ENCODE data around the gene DIAPH3. TPM values are rescaled to one million over a fixed set of nuclear protein-coding genes. Genes with fewer than 3 reads are reported as not detected.

The DIAPH3 gene
- total RNA-seq, 1 experiment from 2014 or later = 27.6 TPM

DNA sequence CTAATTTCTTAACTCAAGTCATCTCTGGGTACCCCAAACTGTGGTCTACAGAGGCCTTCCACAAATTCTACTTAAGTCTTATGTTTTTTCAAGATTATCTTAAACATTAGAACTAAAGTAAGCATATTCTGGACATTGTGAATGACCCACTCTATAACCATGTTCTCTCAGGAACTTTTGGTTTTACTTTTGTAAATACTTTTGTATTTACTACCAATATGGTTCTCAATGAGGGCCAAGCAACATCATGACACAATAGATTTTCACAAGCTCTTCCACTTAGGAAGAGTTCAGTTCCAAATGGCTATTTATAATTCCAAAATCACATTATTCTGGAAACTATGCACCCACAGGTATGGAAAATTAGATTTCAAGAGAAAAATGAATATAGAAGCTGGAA is 10.8 kb downstream of the DIAPH3 start:
- H3K4me1 Mint-ChIP-seq = peaks cover 13% of the 10 kb centered on the region
- no peak overlapping the region for H3K4me3 Mint-ChIP-seq
- TF ChIP-seq GTF2I (CRISPR knock-in tag; conservative IDR thresholded peaks at IDR 0.05) (no peak), ZNF416 (CRISPR knock-in tag; IDR thresholded peaks at IDR 0.05) (no peak), IRF2 (CRISPR knock-in tag; IDR thresholded peaks at IDR 0.05; ENCODE audit: borderline replicate concordance, low read depth) (no peak), MYBL2 (CRISPR knock-in tag; IDR thresholded peaks at IDR 0.05) (no peak), TEAD1 (CRISPR knock-in tag; IDR thresholded peaks at IDR 0.05) (no peak), KAT7 (CRISPR knock-in tag; IDR thresholded peaks at IDR 0.05; ENCODE audit: borderline replicate concordance) (no peak)
- TF ChIP-seq, protein P1, sequence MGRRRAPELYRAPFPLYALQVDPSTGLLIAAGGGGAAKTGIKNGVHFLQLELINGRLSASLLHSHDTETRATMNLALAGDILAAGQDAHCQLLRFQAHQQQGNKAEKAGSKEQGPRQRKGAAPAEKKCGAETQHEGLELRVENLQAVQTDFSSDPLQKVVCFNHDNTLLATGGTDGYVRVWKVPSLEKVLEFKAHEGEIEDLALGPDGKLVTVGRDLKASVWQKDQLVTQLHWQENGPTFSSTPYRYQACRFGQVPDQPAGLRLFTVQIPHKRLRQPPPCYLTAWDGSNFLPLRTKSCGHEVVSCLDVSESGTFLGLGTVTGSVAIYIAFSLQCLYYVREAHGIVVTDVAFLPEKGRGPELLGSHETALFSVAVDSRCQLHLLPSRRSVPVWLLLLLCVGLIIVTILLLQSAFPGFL (CRISPR knock-in tag; IDR thresholded peaks at IDR 0.05; ENCODE audit: borderline replicate concordance) = no peak
- TF ChIP-seq, protein P2, sequence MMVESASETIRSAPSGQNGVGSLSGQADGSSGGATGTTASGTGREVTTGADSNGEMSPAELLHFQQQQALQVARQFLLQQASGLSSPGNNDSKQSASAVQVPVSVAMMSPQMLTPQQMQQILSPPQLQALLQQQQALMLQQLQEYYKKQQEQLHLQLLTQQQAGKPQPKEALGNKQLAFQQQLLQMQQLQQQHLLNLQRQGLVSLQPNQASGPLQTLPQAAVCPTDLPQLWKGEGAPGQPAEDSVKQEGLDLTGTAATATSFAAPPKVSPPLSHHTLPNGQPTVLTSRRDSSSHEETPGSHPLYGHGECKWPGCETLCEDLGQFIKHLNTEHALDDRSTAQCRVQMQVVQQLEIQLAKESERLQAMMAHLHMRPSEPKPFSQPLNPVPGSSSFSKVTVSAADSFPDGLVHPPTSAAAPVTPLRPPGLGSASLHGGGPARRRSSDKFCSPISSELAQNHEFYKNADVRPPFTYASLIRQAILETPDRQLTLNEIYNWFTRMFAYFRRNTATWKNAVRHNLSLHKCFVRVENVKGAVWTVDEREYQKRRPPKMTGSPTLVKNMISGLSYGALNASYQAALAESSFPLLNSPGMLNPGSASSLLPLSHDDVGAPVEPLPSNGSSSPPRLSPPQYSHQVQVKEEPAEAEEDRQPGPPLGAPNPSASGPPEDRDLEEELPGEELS (CRISPR knock-in tag; IDR thresholded peaks at IDR 0.05) = no peak
- TF ChIP-seq, protein P3, sequence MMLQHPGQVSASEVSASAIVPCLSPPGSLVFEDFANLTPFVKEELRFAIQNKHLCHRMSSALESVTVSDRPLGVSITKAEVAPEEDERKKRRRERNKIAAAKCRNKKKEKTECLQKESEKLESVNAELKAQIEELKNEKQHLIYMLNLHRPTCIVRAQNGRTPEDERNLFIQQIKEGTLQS (CRISPR knock-in tag; conservative IDR thresholded peaks at IDR 0.05) = no peak
- TF ChIP-seq, protein P4, sequence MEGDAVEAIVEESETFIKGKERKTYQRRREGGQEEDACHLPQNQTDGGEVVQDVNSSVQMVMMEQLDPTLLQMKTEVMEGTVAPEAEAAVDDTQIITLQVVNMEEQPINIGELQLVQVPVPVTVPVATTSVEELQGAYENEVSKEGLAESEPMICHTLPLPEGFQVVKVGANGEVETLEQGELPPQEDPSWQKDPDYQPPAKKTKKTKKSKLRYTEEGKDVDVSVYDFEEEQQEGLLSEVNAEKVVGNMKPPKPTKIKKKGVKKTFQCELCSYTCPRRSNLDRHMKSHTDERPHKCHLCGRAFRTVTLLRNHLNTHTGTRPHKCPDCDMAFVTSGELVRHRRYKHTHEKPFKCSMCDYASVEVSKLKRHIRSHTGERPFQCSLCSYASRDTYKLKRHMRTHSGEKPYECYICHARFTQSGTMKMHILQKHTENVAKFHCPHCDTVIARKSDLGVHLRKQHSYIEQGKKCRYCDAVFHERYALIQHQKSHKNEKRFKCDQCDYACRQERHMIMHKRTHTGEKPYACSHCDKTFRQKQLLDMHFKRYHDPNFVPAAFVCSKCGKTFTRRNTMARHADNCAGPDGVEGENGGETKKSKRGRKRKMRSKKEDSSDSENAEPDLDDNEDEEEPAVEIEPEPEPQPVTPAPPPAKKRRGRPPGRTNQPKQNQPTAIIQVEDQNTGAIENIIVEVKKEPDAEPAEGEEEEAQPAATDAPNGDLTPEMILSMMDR (IDR thresholded peaks at IDR 0.05) = no peak
- TF ChIP-seq, protein P5, sequence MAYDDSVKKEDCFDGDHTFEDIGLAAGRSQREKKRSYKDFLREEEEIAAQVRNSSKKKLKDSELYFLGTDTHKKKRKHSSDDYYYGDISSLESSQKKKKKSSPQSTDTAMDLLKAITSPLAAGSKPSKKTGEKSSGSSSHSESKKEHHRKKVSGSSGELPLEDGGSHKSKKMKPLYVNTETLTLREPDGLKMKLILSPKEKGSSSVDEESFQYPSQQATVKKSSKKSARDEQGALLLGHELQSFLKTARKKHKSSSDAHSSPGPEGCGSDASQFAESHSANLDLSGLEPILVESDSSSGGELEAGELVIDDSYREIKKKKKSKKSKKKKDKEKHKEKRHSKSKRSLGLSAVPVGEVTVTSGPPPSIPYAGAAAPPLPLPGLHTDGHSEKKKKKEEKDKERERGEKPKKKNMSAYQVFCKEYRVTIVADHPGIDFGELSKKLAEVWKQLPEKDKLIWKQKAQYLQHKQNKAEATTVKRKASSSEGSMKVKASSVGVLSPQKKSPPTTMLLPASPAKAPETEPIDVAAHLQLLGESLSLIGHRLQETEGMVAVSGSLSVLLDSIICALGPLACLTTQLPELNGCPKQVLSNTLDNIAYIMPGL (CRISPR knock-in tag; IDR thresholded peaks at IDR 0.05) = no peak
- CTCF ChIA-PET = no interaction called here
- no peaks in the 10 kb centered on the region for H3K27me3 Mint-ChIP-seq (ENCODE audit: low read depth)
- H3K36me3 Mint-ChIP-seq = peaks cover 8% of the 10 kb centered on the region
- H3K27ac Mint-ChIP-seq = no peak overlapping the region
- POLR2A ChIA-PET = no interaction called here
- H3K9me3 Mint-ChIP-seq = 0 out of 2 replicates have a peak, but pooled peaks cover 4% of the 10 kb centered on the region
- ATAC-seq (no peak), DNase-seq (ENCODE audit: low spot score) (no peak)

DNA sequence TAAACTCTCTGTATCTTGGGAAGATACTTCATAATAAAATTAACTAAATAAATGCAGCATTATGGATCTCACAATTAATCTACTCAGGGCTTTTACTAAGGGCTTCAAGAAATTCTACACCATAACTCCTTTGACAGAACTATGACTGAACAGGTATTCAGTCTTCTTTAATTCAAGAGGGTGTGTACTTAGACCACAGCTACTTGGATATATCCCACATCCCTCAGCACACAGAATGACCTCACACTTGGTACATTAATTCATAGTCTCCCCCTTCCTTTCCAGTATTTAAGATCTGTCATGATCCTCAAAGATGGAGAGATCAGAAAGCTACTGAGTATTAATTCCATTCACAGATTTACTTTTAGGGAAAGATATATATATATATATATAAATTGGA is 11.6 kb downstream of the DIAPH3 start:
- no peak for ATAC-seq
- Mint-ChIP-seq H3K36me3 (peaks cover under 1% of the 10 kb centered on the region; the same call in 1 of the 2 replicates), H3K27ac (no peak overlapping the region), H3K4me1 (peaks cover 13% of the 10 kb centered on the region), H3K9me3 (no peaks in the 10 kb centered on the region), H3K4me3 (no peak overlapping the region), H3K27me3 (ENCODE audit: low read depth) (no peaks in the 10 kb centered on the region)
- ChIA-PET POLR2A (no interaction called here), CTCF (no interaction called here)
- DNase-seq (ENCODE audit: low spot score) = no peak
- TF ChIP-seq, protein P5 (CRISPR knock-in tag; IDR thresholded peaks at IDR 0.05) = no peak
- TF ChIP-seq, protein P6, sequence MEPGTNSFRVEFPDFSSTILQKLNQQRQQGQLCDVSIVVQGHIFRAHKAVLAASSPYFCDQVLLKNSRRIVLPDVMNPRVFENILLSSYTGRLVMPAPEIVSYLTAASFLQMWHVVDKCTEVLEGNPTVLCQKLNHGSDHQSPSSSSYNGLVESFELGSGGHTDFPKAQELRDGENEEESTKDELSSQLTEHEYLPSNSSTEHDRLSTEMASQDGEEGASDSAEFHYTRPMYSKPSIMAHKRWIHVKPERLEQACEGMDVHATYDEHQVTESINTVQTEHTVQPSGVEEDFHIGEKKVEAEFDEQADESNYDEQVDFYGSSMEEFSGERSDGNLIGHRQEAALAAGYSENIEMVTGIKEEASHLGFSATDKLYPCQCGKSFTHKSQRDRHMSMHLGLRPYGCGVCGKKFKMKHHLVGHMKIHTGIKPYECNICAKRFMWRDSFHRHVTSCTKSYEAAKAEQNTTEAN (CRISPR knock-in tag; IDR thresholded peaks at IDR 0.05) = no peak
- TF ChIP-seq, protein P7, sequence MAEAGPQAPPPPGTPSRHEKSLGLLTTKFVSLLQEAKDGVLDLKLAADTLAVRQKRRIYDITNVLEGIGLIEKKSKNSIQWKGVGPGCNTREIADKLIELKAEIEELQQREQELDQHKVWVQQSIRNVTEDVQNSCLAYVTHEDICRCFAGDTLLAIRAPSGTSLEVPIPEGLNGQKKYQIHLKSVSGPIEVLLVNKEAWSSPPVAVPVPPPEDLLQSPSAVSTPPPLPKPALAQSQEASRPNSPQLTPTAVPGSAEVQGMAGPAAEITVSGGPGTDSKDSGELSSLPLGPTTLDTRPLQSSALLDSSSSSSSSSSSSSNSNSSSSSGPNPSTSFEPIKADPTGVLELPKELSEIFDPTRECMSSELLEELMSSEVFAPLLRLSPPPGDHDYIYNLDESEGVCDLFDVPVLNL (CRISPR knock-in tag; IDR thresholded peaks at IDR 0.05; ENCODE audit: borderline replicate concordance, low read depth) = no peak
- no peak for TF ChIP-seq PRRX2 (CRISPR knock-in tag; IDR thresholded peaks at IDR 0.05)
- TF ChIP-seq, protein P8, sequence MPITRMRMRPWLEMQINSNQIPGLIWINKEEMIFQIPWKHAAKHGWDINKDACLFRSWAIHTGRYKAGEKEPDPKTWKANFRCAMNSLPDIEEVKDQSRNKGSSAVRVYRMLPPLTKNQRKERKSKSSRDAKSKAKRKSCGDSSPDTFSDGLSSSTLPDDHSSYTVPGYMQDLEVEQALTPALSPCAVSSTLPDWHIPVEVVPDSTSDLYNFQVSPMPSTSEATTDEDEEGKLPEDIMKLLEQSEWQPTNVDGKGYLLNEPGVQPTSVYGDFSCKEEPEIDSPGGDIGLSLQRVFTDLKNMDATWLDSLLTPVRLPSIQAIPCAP (CRISPR knock-in tag; IDR thresholded peaks at IDR 0.05) = no peak
- TF ChIP-seq KAT7 (CRISPR knock-in tag; IDR thresholded peaks at IDR 0.05; ENCODE audit: borderline replicate concordance) = no peak
- TF ChIP-seq, protein P4 (IDR thresholded peaks at IDR 0.05) = no peak
- TF ChIP-seq ATF1 (CRISPR knock-in tag; IDR thresholded peaks at IDR 0.05) = no peak
- TF ChIP-seq ELF4 (CRISPR knock-in tag; IDR thresholded peaks at IDR 0.05; ENCODE audit: low read depth) = no peak
- no peak for TF ChIP-seq ZNF423 (CRISPR knock-in tag; IDR thresholded peaks at IDR 0.05)
- TF ChIP-seq, protein P9, sequence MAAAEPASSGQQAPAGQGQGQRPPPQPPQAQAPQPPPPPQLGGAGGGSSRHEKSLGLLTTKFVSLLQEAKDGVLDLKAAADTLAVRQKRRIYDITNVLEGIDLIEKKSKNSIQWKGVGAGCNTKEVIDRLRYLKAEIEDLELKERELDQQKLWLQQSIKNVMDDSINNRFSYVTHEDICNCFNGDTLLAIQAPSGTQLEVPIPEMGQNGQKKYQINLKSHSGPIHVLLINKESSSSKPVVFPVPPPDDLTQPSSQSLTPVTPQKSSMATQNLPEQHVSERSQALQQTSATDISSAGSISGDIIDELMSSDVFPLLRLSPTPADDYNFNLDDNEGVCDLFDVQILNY (CRISPR knock-in tag; IDR thresholded peaks at IDR 0.05) = no peak

Measured in WTC11 (cell line).